HEK293 (cell line): ENCODE measurements around the gene MITF.

Source experiments
- CTCF ChIA-PET: fragments of 350-600 bp; formaldehyde crosslinking; extraction: SDS; loops from one replicate; lab custom pipeline; 2021; ENCODE audit warnings: antibody characterized with exemption; lab: Yijun Ruan, JAX
- POLR2A ChIA-PET: fragments of 300-600 bp; formaldehyde crosslinking; extraction: SDS; loops from one replicate; lab custom pipeline; 2020; ENCODE audit warnings: antibody characterized with exemption, inconsistent platforms; lab: Yijun Ruan, JAX
- H3K27ac ChIP-seq: fragments of 200-500 bp; sonication (Bioruptor generic); 2 replicates; pipeline ENCODE4 v1.5.1; 2014; ENCODE audit warnings: low read depth, low read length, control low read depth, inconsistent platforms; ENCODE audit errors: extremely low read depth
- H3K36me3 ChIP-seq, 2 experiments: fragments of 200-500 bp in 1 of 2; sonication (Bioruptor generic) in 1 of 2; 1 replicate in 1 of 2; 2 replicates in 1 of 2; pipeline ENCODE4 v1.5.1; 2014 to 2017; ENCODE audit warnings: inconsistent platforms in 2 of 2, low read length in 2 of 2; ENCODE audit not compliant: control insufficient read depth in 2 of 2, insufficient read depth in 1 of 2
- H3K4me1 ChIP-seq: fragments of 200-500 bp; sonication (Bioruptor generic); 2 replicates; pipeline ENCODE4 v1.5.1; 2014; ENCODE audit warnings: mild to moderate bottlenecking, low read length, inconsistent platforms; ENCODE audit not compliant: control insufficient read depth, insufficient read depth
- H3K4me3 ChIP-seq: 2 replicates; pipeline ENCODE4 v1.5.1; 2011; ENCODE audit warnings: low read depth, mild to moderate bottlenecking, control low read depth, low read length, moderate library complexity
- H3K9me3 ChIP-seq: fragments of 200-500 bp; sonication (Bioruptor generic); 2 replicates; pipeline ENCODE4 v1.5.1; 2014; ENCODE audit warnings: low read depth, low read length, inconsistent platforms; ENCODE audit not compliant: control insufficient read depth, insufficient read depth
- ATF2 ChIP-seq: fragments of 450-650 bp; formaldehyde crosslinking; IDR thresholded peaks from 2 replicates; pipeline ENCODE4 v1.5.1; 2016; ENCODE audit warnings: missing biosample characterization, missing genetic modification characterization, low read depth
- BCL11B ChIP-seq: fragments of 450-650 bp; formaldehyde crosslinking; IDR thresholded peaks from 2 replicates; pipeline ENCODE4 v1.5.1; 2016; ENCODE audit warnings: low read depth, missing biosample characterization, missing genetic modification characterization
- GLIS2 ChIP-seq: fragments of 450-650 bp; formaldehyde crosslinking; IDR thresholded peaks from 2 replicates; pipeline ENCODE4 v1.5.1; 2016; ENCODE audit warnings: missing biosample characterization, missing genetic modification characterization
- IKZF3 ChIP-seq: fragments of 450-650 bp; IDR thresholded peaks from 2 replicates; pipeline ENCODE4 v1.5.0; 2018; ENCODE audit warnings: missing biosample characterization, mild to moderate bottlenecking, missing genetic modification characterization, moderate library complexity
- MZF1 ChIP-seq: fragments of 450-650 bp; formaldehyde crosslinking; IDR thresholded peaks from 2 replicates; pipeline ENCODE4 v1.5.1; 2017; ENCODE audit warnings: missing biosample characterization, missing genetic modification characterization, borderline replicate concordance
- PBX3 ChIP-seq: sonication (generic); formaldehyde crosslinking; IDR thresholded peaks from 2 replicates; pipeline ENCODE4 v1.8.1; 2022; ENCODE audit warnings: mild to moderate bottlenecking, moderate library complexity, missing genetic modification reagents
- PRDM1 ChIP-seq: fragments of 450-650 bp; formaldehyde crosslinking; IDR thresholded peaks from 2 replicates; pipeline ENCODE4; 2016; ENCODE audit warnings: missing biosample characterization, missing genetic modification characterization
- SP2 ChIP-seq: fragments of 450-650 bp; formaldehyde crosslinking; IDR thresholded peaks from 2 replicates; pipeline ENCODE4 v1.5.1; 2016; ENCODE audit warnings: missing biosample characterization, missing genetic modification characterization
- TRIM28 ChIP-seq: IDR thresholded peaks from 2 replicates; pipeline ENCODE4 v1.6.1; 2011; ENCODE audit warnings: low read length, control low read depth, borderline replicate concordance
- ZNF223 ChIP-seq: fragments of 450-650 bp; formaldehyde crosslinking; IDR thresholded peaks from 2 replicates; pipeline ENCODE4 v1.5.1; 2016; ENCODE audit warnings: missing biosample characterization, missing genetic modification characterization
- ZNF280D ChIP-seq: fragments of 450-650 bp; formaldehyde crosslinking; IDR thresholded peaks from 2 replicates; pipeline ENCODE4 v1.5.1; 2016; ENCODE audit warnings: missing biosample characterization, missing genetic modification characterization
- ZNF302 ChIP-seq: fragments of 450-650 bp; formaldehyde crosslinking; IDR thresholded peaks from 2 replicates; pipeline ENCODE4 v1.5.1; 2016; ENCODE audit warnings: missing biosample characterization, missing genetic modification characterization, low read depth
- ZNF449 ChIP-seq: fragments of 450-650 bp; formaldehyde crosslinking; IDR thresholded peaks from 2 replicates; pipeline ENCODE4 v1.5.1; 2017; ENCODE audit warnings: missing biosample characterization, mild to moderate bottlenecking, missing genetic modification characterization, moderate library complexity
- ZNF514 ChIP-seq: fragments of 450-650 bp; formaldehyde crosslinking; IDR thresholded peaks from 2 replicates; pipeline ENCODE4 v1.5.1; 2016; ENCODE audit warnings: missing biosample characterization, missing genetic modification characterization
- ZNF558 ChIP-seq: fragments of 450-650 bp; formaldehyde crosslinking; IDR thresholded peaks from 2 replicates; pipeline ENCODE4 v1.5.1; 2016; ENCODE audit warnings: missing biosample characterization, missing genetic modification characterization
- ZNF596 ChIP-seq: fragments of 450-650 bp; IDR thresholded peaks from 2 replicates; pipeline ENCODE4 v1.5.0; 2018; ENCODE audit warnings: missing biosample characterization, mild to moderate bottlenecking, missing genetic modification characterization, moderate library complexity
- ZNF600 ChIP-seq: fragments of 450-650 bp; formaldehyde crosslinking; IDR thresholded peaks from 2 replicates; pipeline ENCODE4 v1.5.1; 2016; ENCODE audit warnings: missing biosample characterization, missing genetic modification characterization

Gene MITF

GRCh38 chr3:69712269-69712668 is 27.0 kb upstream of the MITF start:
- no peak overlapping the region for H3K4me3 ChIP-seq
- POLR2A ChIA-PET = no interaction called here
- no peaks in the 10 kb centered on the region for H3K36me3 ChIP-seq
- no peak for TF ChIP-seq IKZF3 (tag by site-specific recombination)
- H3K27ac ChIP-seq = no peak overlapping the region
- H3K9me3 ChIP-seq = no peaks in the 10 kb centered on the region
- no peaks in the 10 kb centered on the region for H3K4me1 ChIP-seq
- CTCF ChIA-PET = interaction anchor here (0.6 kb wide), 1 partner anchor 15 kb away, joined by 3 read pairs; no protein-coding TSS in a partner anchor

GRCh38 chr3:69712933-69713332 is 26.3 kb upstream of the MITF start:
- Histone ChIP-seq H3K9me3 (no peaks in the 10 kb centered on the region), H3K36me3 (no peaks in the 10 kb centered on the region), H3K27ac (no peak overlapping the region), H3K4me1 (no peaks in the 10 kb centered on the region), H3K4me3 (no peak overlapping the region)
- ChIA-PET POLR2A (no interaction called here), CTCF (interaction anchor here (0.6 kb wide), 2 partner anchors 16 to 80 kb away, joined by 3 read pairs; no protein-coding TSS in a partner anchor)
- no peak for TF ChIP-seq GLIS2 (tag by site-specific recombination)
- no peak for TF ChIP-seq PRDM1
- TF ChIP-seq SP2 = no peak
- TF ChIP-seq TRIM28 = no peak
- TF ChIP-seq ZNF596 (tag by site-specific recombination) = no peak
- no peak for TF ChIP-seq MZF1 (tag by site-specific recombination)
- no peak for TF ChIP-seq ZNF514
- no peak for TF ChIP-seq ZNF302 (tag by site-specific recombination)
- TF ChIP-seq ZNF558 = no peak
- TF ChIP-seq ZNF223 (tag by site-specific recombination) = no peak
- no peak for TF ChIP-seq PBX3
- TF ChIP-seq ZNF280D = no peak
- TF ChIP-seq BCL11B (tag by site-specific recombination) = no peak

GRCh38 chr3:69715204-69715603 is 24.1 kb upstream of the MITF start:
- no peaks in the 10 kb centered on the region for H3K9me3 ChIP-seq
- no peak overlapping the region for H3K4me3 ChIP-seq
- TF ChIP-seq ZNF449 (no peak), ZNF600 (no peak), ATF2 (tag by site-specific recombination) (no peak)
- no peaks in the 10 kb centered on the region for H3K36me3 ChIP-seq
- CTCF ChIA-PET = interaction anchor here (0.6 to 0.7 kb wide), 2 partner anchors 23 to 47 kb away, joined by 3 read pairs; no protein-coding TSS in a partner anchor
- no peak overlapping the region for H3K27ac ChIP-seq
- POLR2A ChIA-PET = no interaction called here
- no peaks in the 10 kb centered on the region for H3K4me1 ChIP-seq
